A549 (cell line): Measurements from ENCODE around the gene ADAM10.

Source experiments
- BHLHE40 ChIP-seq: IDR thresholded peaks from 2 replicates; pipeline ENCODE4 v1.6.1; 2012; ENCODE audit warnings: low read depth, low read length, inconsistent platforms
- CEBPB ChIP-seq, 2 experiments: fragments of >200 bp in 1 of 2; sonication (Bioruptor Twin) in 1 of 2; formaldehyde crosslinking in 1 of 2; IDR thresholded peaks; 2 replicates each; pipeline ENCODE4 v1.6.1; 2012 to 2016
- CTCF ChIP-seq: fragments of >200 bp; sonication (Bioruptor Twin); formaldehyde crosslinking; IDR thresholded peaks from 3 replicates; pipeline ENCODE4 v1.5.1; 2016
- ESRRA ChIP-seq: fragments of 150-350 bp; IDR thresholded peaks from 2 replicates; pipeline ENCODE4 v1.6.1; 2014; ENCODE audit warnings: mild to moderate bottlenecking, low read length, borderline replicate concordance
- HDAC2 ChIP-seq: fragments of 200-600 bp; sonication (generic); IDR thresholded peaks from 2 replicates; pipeline ENCODE4 v1.6.1; 2016
- KDM5A ChIP-seq: fragments of 200-600 bp; sonication (generic); IDR thresholded peaks from 2 replicates; pipeline ENCODE4 v1.6.1; 2016; ENCODE audit warnings: antibody characterized with exemption, mild to moderate bottlenecking
- MAX ChIP-seq: IDR thresholded peaks from 2 replicates; pipeline ENCODE4 v1.6.1; 2012
- MAZ ChIP-seq: fragments of 150-350 bp; IDR thresholded peaks from 2 replicates; pipeline ENCODE4 v1.6.1; 2014; ENCODE audit warnings: antibody characterized with exemption, low read depth, low read length, borderline replicate concordance
- POLR2A ChIP-seq: IDR thresholded peaks from 2 replicates; pipeline ENCODE4 v1.6.1; 2012; ENCODE audit warnings: mild to moderate bottlenecking, low read length
- RAD21 ChIP-seq, 2 experiments: fragments of >200 bp in 1 of 2; sonication (Bioruptor Twin) in 1 of 2; formaldehyde crosslinking in 1 of 2; IDR thresholded peaks in 1 of 2; conservative IDR thresholded peaks in 1 of 2; 2 replicates in 1 of 2; 3 replicates in 1 of 2; pipeline ENCODE4 v1.6.1; 2012 to 2018; ENCODE audit warnings: inconsistent platforms in 1 of 2
- RCOR1 ChIP-seq: fragments of 150-350 bp; IDR thresholded peaks from 2 replicates; pipeline ENCODE4 v1.6.1; 2014; ENCODE audit warnings: antibody characterized with exemption, low read length, low read depth
- REST ChIP-seq: fragments of 200-600 bp; sonication (generic); IDR thresholded peaks from 2 replicates; pipeline ENCODE4 v1.6.1; 2016; ENCODE audit warnings: antibody characterized with exemption, mild to moderate bottlenecking, moderate library complexity
- SREBF2 ChIP-seq: fragments of 450-650 bp; IDR thresholded peaks from 2 replicates; pipeline ENCODE4 v1.6.1; 2014; ENCODE audit warnings: mild to moderate bottlenecking, moderate library complexity

GRCh38 chr15:58565619-58566018 lies 183.9 kb downstream of the ADAM10 start:
- TF ChIP-seq ESRRA (no peak), RCOR1 (no peak), BHLHE40 (no peak), CTCF (no peak), MAZ (no peak), KDM5A (no peak), SREBF2 (no peak), HDAC2 (no peak), MAX (no peak), POLR2A (no peak), RAD21 (conservative IDR thresholded peaks at IDR 0.05 in 1 of 2, IDR thresholded peaks at IDR 0.05 in 1 of 2) (no peak), REST (no peak), CEBPB (IDR thresholded peaks at IDR 0.05) (no peak)
